NCI-H2227 (cell line): ENCODE data around the gene ARHGAP8.
"Not testable (repeated sequence)": the region's sequence is repeated elsewhere in the genome, so short reads cannot be mapped to it uniquely, and the experiment has no call there.

Source experiments
- DNase-seq: peaks from one replicate; lab custom pipeline; 2025; ENCODE audit not compliant: unreplicated experiment; lab: John Stamatoyannopoulos, UW

ARHGAP8 gene

DNA sequence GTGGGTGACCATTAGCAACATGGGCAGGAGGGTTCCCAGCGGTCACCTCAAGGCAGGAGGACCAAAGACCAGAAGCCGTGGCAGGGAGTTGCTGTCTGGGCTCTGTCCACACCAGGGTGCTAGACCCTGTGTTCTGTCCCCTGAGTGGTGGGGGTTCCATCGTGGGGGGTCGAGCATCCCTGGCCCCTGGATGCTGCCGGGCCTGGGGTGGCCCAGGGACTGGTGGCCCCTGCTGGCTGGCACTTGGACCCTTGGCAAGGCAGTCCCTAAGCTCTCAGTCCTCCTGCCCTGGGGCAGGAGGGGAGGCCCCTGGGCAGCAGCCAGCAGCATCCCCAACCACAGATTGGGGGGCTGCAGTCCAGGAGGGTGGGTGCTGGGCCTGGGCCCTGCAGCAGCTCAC is 13.4 kb upstream of the ARHGAP8 start:
- DNase-seq, result no peak

- not testable (repeated sequence) for DNase-seq
Measured at GRCh38 chr22:44739666-44740065, 12.7 kb upstream of the ARHGAP8 start.

GRCh38 chr22:44740307-44740706 is 12.1 kb upstream of the ARHGAP8 start:
- no peak for DNase-seq

- no peak for DNase-seq
Measured at GRCh38 chr22:44741929-44742328, 10.4 kb upstream of the ARHGAP8 start.

DNA sequence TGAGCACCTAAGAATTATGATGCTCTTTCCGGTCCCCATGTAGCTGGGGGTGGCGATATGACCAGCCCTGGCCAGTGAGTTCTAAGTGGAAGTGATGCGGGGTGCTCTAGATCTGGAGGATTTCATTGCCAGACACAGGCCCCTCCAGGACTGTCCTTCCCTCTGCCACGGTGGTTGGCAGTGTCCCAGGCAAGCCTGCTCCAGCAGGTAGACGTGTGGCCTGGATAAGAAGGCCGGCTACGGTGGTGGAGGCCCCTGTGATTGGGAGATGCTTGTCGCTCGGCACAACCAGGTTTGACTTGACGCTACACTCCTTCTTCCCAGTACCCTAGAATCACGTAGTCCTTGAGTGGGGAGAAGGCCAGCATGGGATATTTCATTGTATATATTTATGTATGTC is 9.1 kb upstream of the ARHGAP8 start:
- no peak for DNase-seq

GRCh38 chr22:44743804-44744211 is 8.6 kb upstream of the ARHGAP8 start:
- DNase-seq, result peak; percentile 35

DNA sequence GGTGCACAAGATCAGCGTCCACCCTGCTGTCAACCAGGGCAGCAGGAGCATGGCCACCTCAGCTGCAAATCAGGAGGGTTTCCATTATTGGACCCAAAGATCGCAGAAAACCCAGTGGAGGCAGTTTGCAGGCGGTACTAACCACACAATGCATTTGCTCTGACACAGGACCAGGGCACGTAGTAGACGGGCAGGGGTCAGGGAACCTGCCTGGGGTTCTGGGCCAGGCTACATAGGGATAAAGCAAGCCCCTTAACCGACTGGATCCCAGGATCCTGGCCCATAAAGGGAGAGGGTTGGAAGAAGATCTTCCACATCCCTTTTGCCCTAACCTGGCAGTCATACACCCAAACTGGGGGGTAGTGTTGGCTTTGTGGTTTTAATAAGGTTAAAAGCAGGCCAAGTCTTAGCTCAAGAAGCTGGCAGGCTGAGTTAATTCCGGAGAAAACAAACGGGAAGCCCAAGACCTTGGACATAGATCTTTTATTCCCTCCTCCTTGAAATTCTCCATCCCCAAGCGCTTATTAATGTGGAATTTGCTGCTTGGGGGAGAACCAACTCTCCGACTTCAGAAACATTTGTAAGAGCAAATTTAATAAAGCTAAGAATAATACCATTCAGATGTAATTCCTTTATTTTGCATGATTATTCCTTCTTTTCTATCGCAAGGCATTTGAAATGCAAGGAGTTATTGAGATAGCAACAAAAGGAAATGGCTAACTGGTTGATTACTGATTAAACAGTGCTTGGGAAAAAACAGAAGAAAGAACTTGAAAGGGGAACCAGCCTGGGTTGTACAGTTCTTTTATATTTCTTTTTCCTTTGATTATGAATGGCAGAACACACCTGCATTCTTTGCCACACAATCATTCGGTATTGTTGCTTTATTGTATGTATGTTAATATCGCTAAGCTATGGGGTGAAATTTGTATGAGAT is 6.3 kb upstream of the ARHGAP8 start:
- DNase-seq, result no peak

- not testable (repeated sequence) for DNase-seq
Measured at GRCh38 chr22:44747784-44748127, 4.6 kb upstream of the ARHGAP8 start.

DNA sequence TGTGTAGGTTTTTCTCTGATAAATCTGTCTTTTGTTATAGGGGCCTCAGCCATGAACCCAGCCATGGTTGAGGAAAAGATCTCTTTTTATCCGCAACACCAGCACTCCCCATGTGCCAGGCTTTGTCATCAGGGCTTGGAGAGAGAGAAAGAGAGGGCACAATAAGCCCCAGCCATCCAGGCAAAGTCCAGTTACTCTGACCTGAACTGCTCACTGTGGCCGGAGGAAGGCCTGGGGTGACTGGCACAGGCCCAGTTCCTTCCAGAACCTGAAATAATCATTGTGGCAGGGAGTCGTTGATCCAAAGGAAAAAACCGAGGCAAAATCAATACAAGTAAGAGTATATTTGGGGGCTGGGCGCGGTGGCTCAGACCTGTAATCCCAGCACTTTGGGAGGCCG is 3.9 kb upstream of the ARHGAP8 start:
- DNase-seq, result no peak

DNA sequence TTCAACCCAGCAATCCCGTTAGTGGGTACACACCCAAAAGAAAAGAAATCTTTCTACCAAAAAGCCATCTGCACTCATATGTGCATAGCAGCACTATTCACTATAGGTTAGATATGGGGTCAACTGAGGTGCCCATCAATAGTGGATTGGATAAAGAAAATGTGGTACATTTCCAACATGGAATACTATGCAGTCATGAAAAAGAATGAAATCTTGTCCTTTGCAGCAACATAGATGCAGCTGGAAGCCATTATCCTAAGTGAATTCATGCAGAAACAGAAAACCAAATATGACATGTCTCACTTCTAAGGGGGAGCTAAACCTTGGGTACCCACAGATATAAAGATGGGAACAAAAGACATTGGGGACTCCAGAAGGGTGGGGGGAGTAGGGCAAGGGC is 1.9 kb upstream of the ARHGAP8 start:
- no peak for DNase-seq

- no peak for DNase-seq
Measured at GRCh38 chr22:44753189-44754042, 1.0 kb downstream of the ARHGAP8 start.

GRCh38 chr22:44754998-44755397 is 2.6 kb downstream of the ARHGAP8 start:
- no peak for DNase-seq

- no peak for DNase-seq
Measured at GRCh38 chr22:44755417-44755816, 3.0 kb downstream of the ARHGAP8 start.

- no peak for DNase-seq
Measured at GRCh38 chr22:44755956-44756361, 3.6 kb downstream of the ARHGAP8 start.

DNA sequence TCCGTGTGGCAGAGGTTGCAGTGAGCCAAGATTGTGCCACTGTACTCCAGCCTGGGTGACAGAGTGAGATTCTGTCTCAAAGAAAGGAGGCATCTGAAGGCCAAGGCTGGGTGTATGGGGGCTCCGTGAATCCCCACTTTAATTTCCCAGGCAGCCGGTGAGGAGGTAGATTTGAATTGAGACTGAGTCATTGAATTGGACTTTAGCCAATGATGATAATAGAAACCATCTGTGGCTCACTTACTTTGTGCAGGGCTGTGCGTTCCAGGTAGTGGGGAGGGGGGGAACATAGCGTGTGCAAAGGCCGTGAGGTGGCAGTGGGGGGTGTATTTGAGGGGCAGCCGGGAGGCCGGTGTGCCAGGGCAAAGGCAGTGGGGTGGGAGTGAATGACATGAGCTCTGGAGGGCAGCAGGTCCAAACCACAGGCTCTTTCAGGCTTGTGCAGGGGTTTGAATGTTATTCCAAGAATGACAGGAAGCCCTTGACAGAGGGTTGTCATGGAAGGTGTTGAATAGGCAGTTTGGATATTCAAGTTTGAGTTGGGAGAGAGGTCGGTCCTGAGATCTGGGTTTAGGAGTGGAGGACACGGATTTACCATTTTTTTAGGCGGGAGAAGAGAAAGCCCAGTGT is 6.1 kb downstream of the ARHGAP8 start:
- DNase-seq, result no peak

DNA sequence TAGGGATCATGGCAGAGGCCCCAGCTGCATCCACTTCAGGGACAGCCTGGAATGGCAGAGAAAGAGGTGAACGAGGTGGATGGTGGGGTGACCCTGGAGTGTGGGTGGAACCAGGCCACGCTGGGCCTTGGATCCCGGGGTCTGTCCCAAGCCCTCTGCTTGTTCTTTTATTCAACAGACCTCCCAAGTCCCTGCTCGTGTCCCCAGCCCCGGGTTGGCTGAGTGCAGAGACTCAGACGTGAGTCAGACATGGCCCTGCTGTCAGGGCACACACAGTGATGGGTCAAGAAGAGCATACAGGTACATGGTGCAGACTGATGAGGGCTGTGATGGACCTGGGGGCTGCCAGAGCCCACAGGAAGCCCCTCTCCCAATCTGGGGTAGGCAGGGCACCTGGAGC is 6.6 kb downstream of the ARHGAP8 start:
- no peak for DNase-seq

DNA sequence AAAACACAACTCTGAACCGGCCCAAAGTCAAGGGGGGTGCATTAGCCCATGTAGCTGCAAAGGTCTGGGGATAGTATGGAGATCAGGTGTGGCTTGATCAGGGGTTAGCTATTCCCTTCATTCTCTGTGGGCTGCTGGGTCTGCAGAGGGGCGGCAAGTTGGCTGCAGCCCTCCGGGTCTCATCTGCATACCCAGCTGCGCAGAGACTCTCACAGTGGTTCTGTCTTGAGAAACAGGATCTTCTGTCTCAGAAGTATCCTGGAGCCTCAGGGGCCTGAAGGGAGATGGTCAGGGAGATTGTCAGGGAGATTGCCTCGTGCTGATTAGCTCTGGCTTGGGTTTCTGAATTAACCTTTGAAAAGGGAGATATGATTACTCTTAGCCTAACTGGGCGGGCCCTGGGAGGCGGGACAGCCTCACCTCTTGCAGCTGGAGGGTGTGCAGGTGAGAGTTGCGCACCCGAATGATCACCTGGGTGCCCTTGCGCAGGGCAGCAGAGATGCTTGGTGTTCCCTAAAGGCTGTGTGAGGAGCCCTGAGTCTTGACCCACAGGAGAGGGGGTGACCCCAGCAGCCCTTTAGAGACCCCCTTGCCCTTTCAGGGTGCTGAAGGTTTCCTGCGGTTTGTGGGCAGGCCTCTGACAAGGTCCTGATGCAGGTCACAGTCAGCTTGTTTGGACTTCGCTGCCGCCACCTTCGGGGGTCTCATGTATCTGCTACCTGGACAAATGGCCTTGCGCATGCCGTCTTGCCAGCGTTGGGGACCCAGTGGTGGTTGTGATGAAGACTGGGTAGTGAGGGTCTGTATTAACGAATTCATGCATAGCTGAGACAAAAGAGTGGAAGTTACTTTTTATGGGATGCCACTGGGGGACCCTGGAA is 7.3 kb downstream of the ARHGAP8 start:
- DNase-seq, result no peak

- DNase-seq, result no peak
Measured at GRCh38 chr22:44760476-44760875, 8.1 kb downstream of the ARHGAP8 start.

GRCh38 chr22:44761025-44761424 is 8.7 kb downstream of the ARHGAP8 start:
- no peak for DNase-seq

DNA sequence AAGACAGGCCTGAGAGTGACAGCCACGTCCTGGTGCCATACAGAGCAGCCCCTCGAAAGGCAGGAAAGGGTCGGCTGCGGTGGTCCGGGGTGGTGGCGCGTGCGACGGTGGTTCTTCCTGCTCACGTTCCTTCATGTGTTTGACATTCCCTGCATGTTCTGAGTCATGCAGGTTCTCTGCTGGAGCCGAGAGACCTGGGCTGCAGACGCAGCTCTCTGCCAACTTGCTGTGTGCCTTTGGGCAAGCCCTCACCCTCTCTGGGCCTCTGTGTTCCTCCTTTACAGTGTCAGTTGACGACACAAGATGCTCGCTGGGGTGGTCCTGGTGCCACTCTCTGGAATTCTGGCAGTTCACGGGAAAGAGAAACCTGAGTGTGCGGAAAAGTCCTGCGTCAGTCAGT is 12.0 kb downstream of the ARHGAP8 start:
- no peak for DNase-seq

DNA sequence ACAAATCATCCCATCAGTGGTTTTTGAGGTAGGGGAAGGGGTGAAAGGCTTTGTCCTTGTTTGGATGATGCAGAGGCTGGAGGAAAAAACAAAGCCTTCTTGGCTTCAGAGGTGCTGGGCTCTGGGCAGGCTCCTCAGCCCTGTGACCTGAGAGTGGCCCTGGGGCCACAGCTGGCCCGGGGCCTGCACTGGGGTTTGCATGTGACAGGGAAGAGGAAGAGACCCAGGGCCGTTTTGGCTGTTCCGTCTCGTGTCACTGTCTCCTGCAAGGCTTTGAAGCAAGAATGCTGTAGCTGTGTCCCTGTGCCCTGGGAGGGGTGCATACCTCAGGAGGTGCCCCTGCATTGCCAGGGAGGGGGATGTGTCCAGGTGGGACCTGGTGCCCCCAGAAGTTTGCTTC is 12.6 kb downstream of the ARHGAP8 start:
- DNase-seq, result no peak
